Mesenteric fat pad (tissue), 1 donor: ENCODE measurements around the gene MAP1S. TPM values are rescaled to one million over a fixed set of nuclear protein-coding genes. Genes with fewer than 3 reads are reported as not detected.

Source experiments
- DNase-seq: peaks from one replicate; pipeline ENCODE4 v3.0.0-alpha.2; 2020; ENCODE audit warnings: low spot score
- long read RNA-seq: library from polyadenylated mRNA; unstranded; transcript quantifications from one replicate; pipeline ENCODE4 v2.0.0, GENCODE V29; 2020
- total RNA-seq: library from RNA; stranded (reverse); fragmentation: NEBNext Ultra II Directional; extraction: Animal tissue kit (Norgen Biotek cat#: 25700); gene quantifications from one replicate; pipeline ENCODE4 v1.2.1, GENCODE V29; 2021
- donor health status: DM: yes; HTN: yes; CAD: no.

MAP1S gene
- total RNA-seq: 71.1 TPM
- long read RNA-seq, transcript MAP1S-201 (7 exons, 3,419 nt): major isoform, 16 of 50 reads
- long read RNA-seq, partial matches to known transcripts: 30 of 50 reads
- long read RNA-seq, other reads (novel, unspliced or antisense): 4 of 50 reads

- no peak for DNase-seq
Measured at GRCh38 chr19:17718947-17719711, at the start of gene MAP1S. MAP1S (plus strand) TSS chr19:17719480; CDS start chr19:17719503, 23 bp downstream.

- DNase-seq: no peak
Measured at GRCh38 chr19:17671906-17672305, 47.4 kb upstream of the MAP1S start.

DNA sequence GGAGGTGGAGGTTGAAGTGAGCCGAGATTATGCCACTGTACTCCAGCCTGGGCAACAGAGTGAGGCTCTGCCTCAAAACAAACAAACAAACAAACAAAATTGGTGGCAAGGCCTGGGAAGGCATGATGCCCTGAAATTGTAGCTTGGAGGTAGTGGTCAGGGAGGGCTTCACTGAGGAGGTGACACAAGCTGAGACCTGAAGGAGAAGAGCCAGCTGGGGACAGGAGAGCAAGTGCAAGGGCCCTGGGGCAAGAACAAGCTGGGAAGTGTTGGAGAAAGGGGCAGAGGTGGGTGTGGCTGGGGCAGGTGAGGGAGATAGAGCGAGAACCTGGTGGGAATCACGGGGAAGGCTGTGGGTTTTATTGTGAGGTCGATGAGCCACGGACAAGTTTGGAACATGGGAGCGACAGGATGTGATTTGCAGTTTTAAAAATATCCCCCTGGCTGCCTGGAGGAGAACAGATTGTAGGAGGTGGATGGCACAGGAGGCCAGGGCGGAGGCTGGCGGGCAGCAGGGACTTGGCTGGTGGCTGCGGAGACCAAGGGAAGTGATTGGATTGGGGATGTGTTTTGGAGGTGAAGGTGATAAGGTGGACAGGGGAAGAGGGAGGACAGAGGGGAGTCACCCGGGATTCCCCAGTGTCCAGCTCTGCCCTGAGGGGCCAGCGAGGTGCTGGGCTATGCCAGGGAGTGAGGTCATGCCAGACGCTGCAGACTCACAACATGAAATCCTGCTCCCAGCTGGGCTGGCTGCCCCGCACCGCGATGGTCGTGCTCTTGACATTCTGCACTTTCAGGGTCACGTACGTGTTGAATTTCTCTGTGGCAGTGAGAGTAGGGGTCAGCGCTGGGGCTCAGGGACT lies 45.1 kb upstream of the MAP1S start:
- DNase-seq: no peak

DNA sequence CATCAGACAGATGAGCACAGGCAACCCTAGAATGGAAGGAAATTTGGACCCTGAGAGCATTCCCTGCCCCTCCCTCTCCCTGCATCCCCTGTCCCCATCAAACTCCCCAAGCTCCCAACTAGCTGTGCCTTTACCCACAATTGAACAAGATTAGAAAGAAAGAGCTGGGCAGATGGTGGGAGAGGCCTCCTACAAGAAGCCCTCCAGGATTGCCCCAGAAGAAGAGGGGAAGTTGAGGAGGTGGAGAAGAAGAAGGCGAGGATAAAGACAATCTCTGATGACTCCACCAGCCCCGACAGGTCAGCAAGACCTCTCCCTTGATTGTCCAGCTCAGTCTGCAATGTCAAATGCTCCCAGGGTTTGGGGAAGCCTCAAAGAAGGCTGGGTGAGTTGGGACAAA lies 43.0 kb upstream of the MAP1S start:
- no peak for DNase-seq

GRCh38 chr19:17677002-17677401 lies 42.3 kb upstream of the MAP1S start:
- DNase-seq: no peak

- DNase-seq: no peak
Measured at GRCh38 chr19:17678836-17679235, 40.4 kb upstream of the MAP1S start.

DNA sequence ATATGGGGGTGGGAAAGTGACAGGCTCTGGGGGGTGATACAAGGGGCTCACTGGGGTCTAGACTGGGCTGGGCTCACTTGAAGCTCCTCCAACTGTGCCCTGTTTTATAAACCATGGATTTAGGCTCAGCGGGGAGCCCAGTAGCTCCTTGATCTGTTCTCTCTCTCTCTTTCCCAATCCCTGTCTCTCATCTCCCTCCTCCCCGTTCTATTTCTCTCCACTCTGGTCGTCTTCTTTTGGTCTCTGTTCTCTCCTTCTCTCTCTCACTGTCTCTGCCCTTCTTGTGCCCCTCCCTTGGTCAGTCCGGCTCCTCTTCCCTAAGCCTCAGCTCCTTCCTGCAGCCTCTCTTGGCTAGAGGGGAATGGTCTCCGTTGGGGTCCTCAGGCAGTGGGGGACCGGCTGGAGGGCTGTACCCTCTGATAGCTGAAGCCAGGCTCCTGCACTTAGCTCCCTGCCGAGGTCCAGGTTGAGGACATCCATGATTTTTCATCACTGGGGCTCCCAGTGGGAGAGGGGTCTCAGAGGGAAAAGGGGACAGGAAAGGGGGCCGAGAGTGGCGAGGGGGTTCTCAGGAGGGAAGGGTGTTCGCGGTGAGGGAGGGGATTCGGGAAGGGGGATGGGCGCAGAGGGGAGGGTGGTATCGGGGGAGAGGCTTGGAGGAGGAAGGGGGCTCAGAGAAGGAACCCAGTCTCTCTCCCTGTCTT lies 39.6 kb upstream of the MAP1S start:
- no peak for DNase-seq

DNA sequence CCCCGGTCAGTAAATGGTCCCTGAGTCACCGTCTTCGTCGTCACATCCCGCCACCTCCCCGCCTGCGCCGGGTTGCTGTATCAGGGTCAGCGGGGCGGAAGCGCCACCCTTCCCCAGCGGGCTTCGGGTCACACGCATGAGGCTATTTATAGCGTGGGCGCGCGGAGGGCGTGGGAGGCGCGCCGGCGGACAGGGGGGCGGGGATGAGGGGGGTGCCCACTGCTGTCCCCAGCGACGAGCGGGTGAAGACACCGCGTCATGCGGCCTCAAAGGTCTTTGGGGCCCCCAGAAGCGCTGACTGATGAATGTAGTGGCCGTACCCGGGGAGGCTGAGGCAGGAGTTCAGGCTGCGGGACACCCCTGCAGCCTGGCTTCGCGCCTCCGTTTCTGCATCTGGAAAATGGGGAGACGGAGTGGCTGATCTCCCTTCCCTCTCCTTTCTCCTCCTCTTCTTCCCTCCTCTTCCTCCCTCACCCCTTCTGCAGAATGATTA lies 39.0 kb upstream of the MAP1S start:
- peak; percentile 93 for DNase-seq

GRCh38 chr19:17681505-17682125 lies 37.7 kb upstream of the MAP1S start:
- no peak for DNase-seq

DNA sequence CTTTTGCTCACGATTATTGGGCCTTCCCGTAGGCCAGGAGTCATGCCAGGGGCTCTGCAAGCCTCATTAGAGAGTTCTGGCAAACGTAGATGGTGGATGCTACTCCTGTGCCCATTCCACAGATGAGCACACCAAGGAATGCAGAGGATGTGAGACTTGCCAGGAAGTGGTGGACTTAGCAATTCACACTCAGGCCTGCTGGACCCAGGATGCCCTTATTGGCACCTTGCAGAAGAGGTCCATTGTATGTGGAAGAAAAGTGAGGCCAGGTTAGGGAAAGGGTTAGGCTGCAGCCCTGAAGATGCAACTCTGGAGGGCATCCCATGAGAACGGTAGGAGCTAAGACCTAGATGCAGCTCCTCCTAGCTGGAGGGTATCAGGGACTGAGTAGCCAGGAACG lies 37.0 kb upstream of the MAP1S start:
- DNase-seq: no peak

- no peak for DNase-seq
Measured at GRCh38 chr19:17683078-17683477, 36.2 kb upstream of the MAP1S start.

- DNase-seq: no peak
Measured at GRCh38 chr19:17684256-17684655, 35.0 kb upstream of the MAP1S start.

DNA sequence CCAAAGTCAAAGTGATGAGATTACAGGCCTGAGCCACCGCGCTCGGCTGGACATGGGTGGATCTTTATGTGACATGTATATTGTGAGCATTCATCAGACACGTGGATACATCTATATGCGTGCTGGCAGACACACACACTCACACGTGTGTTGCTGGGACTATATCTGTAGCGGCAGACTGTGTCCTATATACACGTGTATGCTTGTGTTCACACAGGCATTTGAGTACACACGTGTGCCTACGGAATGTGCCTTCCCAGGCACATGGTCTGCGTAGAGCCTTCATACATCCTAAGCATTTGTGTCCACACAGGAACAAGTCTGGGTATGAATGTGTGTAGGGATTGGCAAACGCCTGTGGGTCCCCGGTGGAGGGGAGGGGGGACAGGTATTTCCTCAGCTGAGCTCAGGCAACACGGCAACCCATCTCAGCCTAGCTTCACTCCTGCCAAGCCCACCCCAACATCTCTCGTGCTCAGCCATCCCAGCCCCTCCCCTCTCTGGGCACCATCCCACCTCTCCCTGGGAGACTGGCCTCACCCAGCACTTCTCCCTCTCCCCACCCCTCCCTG lies 33.7 kb upstream of the MAP1S start:
- DNase-seq: no peak

GRCh38 chr19:17686023-17686521 lies 33.2 kb upstream of the MAP1S start:
- no peak for DNase-seq

DNA sequence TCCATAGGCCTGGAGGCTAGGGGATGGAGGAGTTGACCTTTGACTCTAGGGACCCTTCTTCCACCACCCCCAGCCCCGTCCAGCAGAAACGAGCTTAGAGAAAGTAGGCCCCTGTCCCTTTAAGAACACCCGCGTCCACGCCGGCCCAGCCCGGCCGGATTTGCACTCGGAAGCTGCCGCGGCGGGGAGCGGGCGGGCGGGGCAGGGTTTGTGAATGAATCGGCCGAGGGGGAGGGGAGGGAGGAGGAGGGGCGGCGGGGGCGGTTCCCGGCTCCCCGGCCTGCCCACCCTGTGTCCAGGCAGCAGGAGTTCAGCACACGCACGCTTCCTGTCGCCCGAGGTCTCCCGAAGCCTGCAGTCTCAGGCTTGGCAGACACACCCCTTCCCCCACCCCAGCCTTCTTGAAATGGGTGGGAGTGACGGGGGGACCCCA lies 32.7 kb upstream of the MAP1S start:
- DNase-seq: no peak

DNA sequence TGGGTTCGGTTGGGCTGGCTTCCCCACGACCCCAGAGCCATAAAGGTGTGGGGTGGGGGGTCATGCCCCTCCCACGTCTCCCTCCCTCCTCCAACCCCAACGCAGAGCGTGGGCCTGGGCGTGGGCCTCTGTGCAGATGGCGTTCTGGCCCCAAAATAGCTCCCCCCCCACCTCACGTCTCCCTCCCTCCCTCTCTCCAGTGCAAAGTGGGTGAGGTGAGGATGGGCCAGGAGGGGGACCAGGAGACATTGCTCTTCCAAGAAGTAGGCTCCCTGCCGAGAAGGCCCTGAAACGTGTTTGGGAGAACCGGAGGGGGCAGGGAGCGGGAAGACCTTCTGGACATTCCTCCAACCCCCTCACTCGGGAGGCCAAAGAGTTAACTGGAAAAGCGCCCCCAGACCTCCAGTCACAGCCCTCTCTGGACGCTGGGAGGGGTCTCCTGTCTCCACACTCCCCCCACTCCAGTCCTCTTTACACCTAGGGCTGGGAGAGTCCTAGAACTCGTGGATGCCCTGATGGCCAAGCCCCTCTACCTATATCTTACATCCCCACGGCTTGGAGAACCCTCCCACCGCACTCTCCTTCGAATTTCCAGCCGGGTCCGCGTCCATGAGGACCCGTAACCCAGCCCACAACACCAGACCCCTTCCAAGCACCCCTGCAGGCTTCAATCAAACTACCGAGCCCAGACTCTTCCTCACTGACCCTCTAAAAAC lies 32.0 kb upstream of the MAP1S start:
- no peak for DNase-seq

- no peak for DNase-seq
Measured at GRCh38 chr19:17687857-17688784, 31.2 kb upstream of the MAP1S start, which contains the start of gene UNC13A. UNC13A (minus strand) TSS chr19:17688354; CDS start chr19:17688199, 155 bp downstream.

DNA sequence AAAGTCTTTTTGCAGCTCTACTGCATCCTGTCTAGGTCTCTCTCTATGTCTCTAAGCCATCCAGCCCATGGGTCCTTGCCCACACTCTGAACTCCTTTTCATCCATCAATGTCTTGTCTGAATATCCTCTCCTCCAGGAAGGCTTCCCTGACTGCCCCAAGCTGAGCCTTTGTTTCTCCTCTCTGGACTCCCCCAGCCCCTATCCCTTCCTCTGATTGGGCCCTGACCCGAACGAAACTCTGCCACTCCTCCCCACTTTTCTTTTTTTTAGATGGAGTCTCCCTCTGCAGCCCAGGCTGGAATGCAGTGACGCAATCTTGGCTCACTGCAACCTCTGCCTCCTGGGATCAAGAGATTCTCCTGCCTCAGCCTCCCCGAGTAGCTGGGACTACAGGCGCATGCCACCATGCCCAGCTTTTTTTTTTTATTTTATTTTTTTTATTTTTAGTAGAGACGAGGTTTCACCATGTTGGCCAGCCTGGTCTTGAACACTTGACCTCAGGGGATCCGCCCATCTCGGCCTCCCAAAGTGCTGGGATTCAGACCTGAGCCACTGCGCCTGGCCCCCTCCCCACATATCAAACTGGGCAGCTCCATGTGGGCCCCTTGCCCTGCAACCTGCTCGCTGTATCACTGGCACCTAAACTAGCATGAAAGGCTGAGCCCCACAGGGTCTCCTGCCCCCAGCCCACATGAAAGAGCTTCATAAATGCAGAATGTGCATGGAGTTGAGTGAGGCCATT lies 30.3 kb upstream of the MAP1S start:
- no peak for DNase-seq
